Endothelial cell of umbilical vein (primary cell): ENCODE measurements around the gene NUTF2.

ENCODE experiments used
- CTCF ChIP-seq, 2 donors: IDR thresholded peaks; 1 replicate in 1 of 2; 2 replicates in 1 of 2; pipeline ENCODE4 v1.5.1; 2011; ENCODE audit warnings: low read length in 2 of 2, mild to moderate bottlenecking in 2 of 2, moderate library complexity in 2 of 2, control low read depth in 1 of 2, inconsistent platforms in 1 of 2, low read depth in 1 of 2; ENCODE audit not compliant: insufficient read depth in 1 of 2; ENCODE audit errors: extremely low read depth in 1 of 2
- FOS ChIP-seq: IDR thresholded peaks from 2 replicates; pipeline ENCODE4 v1.6.1; 2011; ENCODE audit warnings: mild to moderate bottlenecking, low read length, moderate library complexity, borderline replicate concordance; ENCODE audit not compliant: insufficient read depth
- JUN ChIP-seq: IDR thresholded peaks from 2 replicates; pipeline ENCODE4 v1.6.1; 2011; ENCODE audit warnings: borderline replicate concordance, low read depth; ENCODE audit not compliant: insufficient read length, insufficient read depth
- POLR2A ChIP-seq: IDR thresholded peaks from 2 replicates; pipeline ENCODE4 v1.6.1; 2012; ENCODE audit warnings: low read depth, mild to moderate bottlenecking, control low read depth, low read length

- peak; percentile 76 for TF ChIP-seq POLR2A
- no peak for TF ChIP-seq CTCF (IDR thresholded peaks at IDR 0.05; ENCODE audit: extremely low read depth in 1 of 2, insufficient read depth in 1 of 2, low read depth in 1 of 2, low read length in 2 of 2)
- TF ChIP-seq FOS: no peak
- no peak for TF ChIP-seq JUN
Observed at GRCh38 chr16:67846320-67847063, at the start of gene NUTF2.
